T-cell (primary cell): ENCODE measurements around the gene CEP170. TPM values are rescaled to one million over a fixed set of nuclear protein-coding genes. Genes with fewer than 3 reads are reported as not detected.
"Not testable (repeated sequence)": the region's sequence is repeated elsewhere in the genome, so short reads cannot be mapped to it uniquely, and the experiment has no call there.

ENCODE experiments used
- ATAC-seq, 4 experiments: fragments of 200-7000 bp in 3 of 4; fragments of 150-1000 bp in 1 of 4; cut with Tn5 transposase; replicated peaks in 1 of 4; 1 replicate in 3 of 4; 2 replicates in 1 of 4; pipeline ENCODE4 v1.10.0; 2021; ENCODE audit warnings: moderate library complexity in 3 of 4, mild to moderate bottlenecking in 2 of 4, moderate number of reproducible peaks in 1 of 4
- CTCF ChIA-PET, 2 donors: fragments of 300-600 bp; sonication (Branson Sonifier 250); formaldehyde crosslinking; loops; one replicate each; lab custom pipeline; 2022; ENCODE audit warnings: antibody characterized with exemption in 2 of 2; lab: Charles Lee
- POLR2A ChIA-PET, 2 donors: fragments of 300-600 bp; sonication (Branson Sonifier 250); formaldehyde crosslinking; loops; one replicate each; lab custom pipeline; 2022; ENCODE audit warnings: antibody characterized with exemption in 2 of 2; lab: Charles Lee
- DNase-seq, 35 experiments: peaks; one replicate each; pipeline versions ENCODE4 v3.0.0 to v3.0.0-alpha.2; 2013 to 2023
- H3K27ac ChIP-seq: one replicate; pipeline ENCODE4 v1.5.1; 2013; ENCODE audit warnings: low read length
- H3K27me3 ChIP-seq, 2 experiments: replicated peaks in 1 of 2; 1 replicate in 1 of 2; 2 replicates in 1 of 2; pipeline versions ENCODE4 v1.6.1 to v1.7.0; 2013; ENCODE audit warnings: low read length in 1 of 2, mixed read lengths in 1 of 2; ENCODE audit not compliant: control insufficient read depth in 2 of 2, insufficient read depth in 2 of 2; ENCODE audit errors: extremely low read depth in 1 of 2
- H3K36me3 ChIP-seq, 2 donors: 1 replicate in 1 of 2; 2 replicates in 1 of 2; pipeline versions ENCODE4 v1.6.1 to v1.7.0; 2013; ENCODE audit warnings: low read length in 1 of 2; ENCODE audit not compliant: control insufficient read depth in 2 of 2, insufficient read depth in 1 of 2; ENCODE audit errors: extremely low read depth in 1 of 2
- H3K4me1 ChIP-seq, 2 experiments: 1 replicate in 1 of 2; 2 replicates in 1 of 2; pipeline versions ENCODE4 v1.6.1 to v1.7.0; 2013; ENCODE audit warnings: low read length in 2 of 2, mixed read lengths in 1 of 2; ENCODE audit not compliant: insufficient read depth in 2 of 2, control insufficient read depth in 1 of 2; ENCODE audit errors: extremely low read depth in 1 of 2
- H3K4me3 ChIP-seq, 2 donors: 1 replicate in 1 of 2; 2 replicates in 1 of 2; pipeline versions ENCODE4 v1.5.1 to v1.7.0; 2013; ENCODE audit warnings: mild to moderate bottlenecking in 2 of 2, low read length in 1 of 2, moderate library complexity in 1 of 2; ENCODE audit not compliant: control insufficient read depth in 1 of 2; ENCODE audit errors: extremely low read depth in 1 of 2
- H3K9me3 ChIP-seq: 2 replicates; pipeline ENCODE4 v1.7.0; 2013
- H3K27ac Mint-ChIP-seq, 2 donors: one replicate each; pipeline ENCODE4 v1.8.0; 2020 to 2021; ENCODE audit warnings: mild to moderate bottlenecking in 2 of 2, mixed read lengths in 2 of 2
- H3K27me3 Mint-ChIP-seq, 2 donors: one replicate each; pipeline ENCODE4 v1.8.0; 2021 to 2022; ENCODE audit warnings: mixed read lengths in 2 of 2
- H3K36me3 Mint-ChIP-seq: one replicate; pipeline ENCODE4 v1.8.0; 2021; ENCODE audit warnings: mixed read lengths
- H3K4me1 Mint-ChIP-seq, 3 donors: one replicate each; pipeline ENCODE4 v1.8.0; 2020 to 2022; ENCODE audit warnings: mixed read lengths in 3 of 3, mild to moderate bottlenecking in 1 of 3
- H3K4me3 Mint-ChIP-seq, 3 donors: one replicate each; pipeline ENCODE4 v1.8.0; 2020 to 2022; ENCODE audit warnings: mild to moderate bottlenecking in 3 of 3, mixed read lengths in 3 of 3, moderate library complexity in 3 of 3
- H3K9me3 Mint-ChIP-seq, 3 donors: one replicate each; pipeline ENCODE4 v1.8.0; 2020 to 2022; ENCODE audit warnings: mixed read lengths in 3 of 3
- WGBS: methylation state at CpG from one replicate; pipeline ENCODE4 v1.1.5; 2013; ENCODE audit warnings: missing lambda C conversion rate; ENCODE audit not compliant: insufficient coverage; 5-methylcytosine and 5-hydroxymethylcytosine counted together
- total RNA-seq, 35 experiments: library from RNA in 6 of 35; stranded (reverse) in 6 of 35; fragments of 120-200 nt in 1 of 35; gene quantifications; one replicate each; pipeline versions ENCODE4 v1.2.1 to v1.2.4 and lab custom pipeline; 2013 to 2026

The CEP170 gene
- total RNA-seq, 5 donors from 2014 or later (not counting 1 experiment from before 2014, with no cell fraction given): 32.7 to 50.4 (median 37.0) TPM

GRCh38 chr1:243186201-243186995, 68.7 kb downstream of the CEP170 start:
- CTCF ChIA-PET, H3K27me3 Mint-ChIP-seq, H3K4me3 Mint-ChIP-seq, H3K27ac Mint-ChIP-seq, H3K9me3 ChIP-seq, H3K36me3 ChIP-seq, H3K27me3 ChIP-seq, ATAC-seq, H3K4me1 Mint-ChIP-seq, DNase-seq, POLR2A ChIA-PET, H3K4me1 ChIP-seq, H3K27ac ChIP-seq, H3K4me3 ChIP-seq, H3K9me3 Mint-ChIP-seq: not testable (repeated sequence)
- peaks cover 39% of the 10 kb centered on the region for H3K36me3 Mint-ChIP-seq
- no CpG with 5 or more reads among the region's 8 CpGs for WGBS

GRCh38 chr1:243184787-243185186, 70.3 kb downstream of the CEP170 start:
- DNase-seq, H3K27me3 ChIP-seq, POLR2A ChIA-PET, H3K9me3 Mint-ChIP-seq, ATAC-seq, H3K27ac ChIP-seq, H3K4me1 ChIP-seq, CTCF ChIA-PET, H3K4me3 ChIP-seq, H3K27me3 Mint-ChIP-seq, H3K4me3 Mint-ChIP-seq, H3K27ac Mint-ChIP-seq, H3K36me3 ChIP-seq, H3K9me3 ChIP-seq: not testable (repeated sequence)
- Mint-ChIP-seq H3K4me1 (peaks cover 14 to 18% (median 15%) of the 10 kb centered on the region in 3 donors), H3K36me3 (peaks cover 44% of the 10 kb centered on the region)
- 93% methylated on average over 4 of the region's 7 CpGs for WGBS

GRCh38 chr1:243183661-243184060, 71.4 kb downstream of the CEP170 start:
- H3K36me3 ChIP-seq, POLR2A ChIA-PET, H3K27ac Mint-ChIP-seq, DNase-seq, H3K4me3 ChIP-seq, H3K9me3 Mint-ChIP-seq, H3K4me3 Mint-ChIP-seq, ATAC-seq, H3K27ac ChIP-seq, H3K9me3 ChIP-seq, CTCF ChIA-PET, H3K4me1 ChIP-seq, H3K27me3 ChIP-seq, H3K27me3 Mint-ChIP-seq: not testable (repeated sequence)
- peaks cover 44% of the 10 kb centered on the region for H3K36me3 Mint-ChIP-seq
- peaks cover 17 to 22% (median 18%) of the 10 kb centered on the region in 3 donors for H3K4me1 Mint-ChIP-seq

GRCh38 chr1:243183176-243183575, 71.9 kb downstream of the CEP170 start:
- ATAC-seq, H3K27me3 ChIP-seq, DNase-seq, H3K4me1 ChIP-seq, H3K27me3 Mint-ChIP-seq, H3K27ac ChIP-seq, POLR2A ChIA-PET, H3K27ac Mint-ChIP-seq, CTCF ChIA-PET, H3K4me3 ChIP-seq, H3K9me3 ChIP-seq, H3K36me3 ChIP-seq, H3K9me3 Mint-ChIP-seq, H3K4me3 Mint-ChIP-seq: not testable (repeated sequence)
- Mint-ChIP-seq H3K36me3 (peaks cover 46% of the 10 kb centered on the region), H3K4me1 (peaks cover 17 to 22% (median 18%) of the 10 kb centered on the region in 3 donors)
- WGBS: no CpG with 5 or more reads among the region's 3 CpGs

- ATAC-seq: peak in 3 of 4 experiments; percentile 56 to 96 (median 58)
- no peaks in the 10 kb centered on the region for H3K9me3 Mint-ChIP-seq
- peaks cover 22% of the 10 kb centered on the region for H3K36me3 Mint-ChIP-seq
- no peaks in the 10 kb centered on the region for H3K9me3 ChIP-seq
- H3K4me3 Mint-ChIP-seq: no peak overlapping the region
- H3K27ac ChIP-seq: no peak overlapping the region
- DNase-seq: peak in 1 of 35 experiments; percentile 24
- no peaks in the 10 kb centered on the region for H3K4me1 ChIP-seq
- H3K27me3 ChIP-seq: no peaks in the 10 kb centered on the region
- WGBS: no CpG with 5 or more reads among the region's 7 CpGs
- no peaks in the 10 kb centered on the region for H3K27me3 Mint-ChIP-seq
- POLR2A ChIA-PET: no interaction called here
- H3K4me1 Mint-ChIP-seq: peaks cover 17 to 22% (median 18%) of the 10 kb centered on the region in 3 donors
- CTCF ChIA-PET: no interaction called here
- H3K36me3 ChIP-seq: no peaks in the 10 kb centered on the region
- H3K27ac Mint-ChIP-seq: peak overlapping the region in 1 of 2 donors; percentile 1
- H3K4me3 ChIP-seq: no peak overlapping the region
Observed at GRCh38 chr1:243179720-243180119, 75.4 kb downstream of the CEP170 start.

- H3K4me3 Mint-ChIP-seq, H3K9me3 Mint-ChIP-seq, H3K4me1 ChIP-seq, H3K36me3 ChIP-seq, H3K27ac ChIP-seq, H3K4me3 ChIP-seq, H3K27me3 Mint-ChIP-seq, POLR2A ChIA-PET, ATAC-seq, CTCF ChIA-PET, H3K27ac Mint-ChIP-seq, H3K9me3 ChIP-seq, DNase-seq, H3K27me3 ChIP-seq: not testable (repeated sequence)
- Mint-ChIP-seq H3K4me1 (peaks cover 15 to 22% (median 18%) of the 10 kb centered on the region in 3 donors), H3K36me3 (peaks cover 18% of the 10 kb centered on the region)
- 100% methylated on average over 3 of the region's 6 CpGs for WGBS
Observed at GRCh38 chr1:243177792-243178191, 77.3 kb downstream of the CEP170 start.
